Right forelimb (tissue), 1 donor: ENCODE measurements around the gene FAM170B.

ENCODE experiments used
- DNase-seq: peaks from one replicate; pipeline ENCODE4 v3.0.0-alpha.2; 2018

FAM170B gene

DNA sequence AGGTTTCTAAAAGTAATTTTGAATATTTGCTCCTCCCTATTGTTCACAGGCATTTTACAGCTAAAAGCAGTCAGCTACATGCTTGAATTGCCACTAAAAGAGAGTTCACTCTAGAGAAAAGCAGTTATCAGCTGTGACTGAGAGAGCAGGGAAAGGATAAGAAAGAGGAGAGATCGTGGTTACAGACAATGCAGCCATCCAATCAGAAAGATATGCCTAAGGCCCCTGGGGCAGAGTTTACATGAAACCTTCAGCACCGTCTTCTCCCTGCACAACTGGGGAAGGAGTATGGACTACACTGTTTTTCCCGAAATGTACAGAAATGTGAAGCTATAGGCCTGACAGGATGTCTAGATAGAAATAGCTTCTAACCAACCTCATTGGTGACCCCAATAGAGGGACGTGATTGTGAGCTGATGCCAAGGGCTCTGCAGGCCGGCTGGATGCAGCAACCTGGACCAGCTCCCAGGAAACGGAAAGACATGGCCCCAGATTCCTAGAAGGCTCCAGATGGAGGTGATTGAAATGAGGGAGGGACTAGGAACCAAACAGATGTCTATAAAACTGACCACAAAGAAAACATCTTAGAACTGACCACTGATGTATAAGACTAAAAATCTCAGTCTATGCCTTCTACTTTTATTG lies 15.3 kb downstream of the FAM170B start:
- peak; percentile 42 for DNase-seq

DNA sequence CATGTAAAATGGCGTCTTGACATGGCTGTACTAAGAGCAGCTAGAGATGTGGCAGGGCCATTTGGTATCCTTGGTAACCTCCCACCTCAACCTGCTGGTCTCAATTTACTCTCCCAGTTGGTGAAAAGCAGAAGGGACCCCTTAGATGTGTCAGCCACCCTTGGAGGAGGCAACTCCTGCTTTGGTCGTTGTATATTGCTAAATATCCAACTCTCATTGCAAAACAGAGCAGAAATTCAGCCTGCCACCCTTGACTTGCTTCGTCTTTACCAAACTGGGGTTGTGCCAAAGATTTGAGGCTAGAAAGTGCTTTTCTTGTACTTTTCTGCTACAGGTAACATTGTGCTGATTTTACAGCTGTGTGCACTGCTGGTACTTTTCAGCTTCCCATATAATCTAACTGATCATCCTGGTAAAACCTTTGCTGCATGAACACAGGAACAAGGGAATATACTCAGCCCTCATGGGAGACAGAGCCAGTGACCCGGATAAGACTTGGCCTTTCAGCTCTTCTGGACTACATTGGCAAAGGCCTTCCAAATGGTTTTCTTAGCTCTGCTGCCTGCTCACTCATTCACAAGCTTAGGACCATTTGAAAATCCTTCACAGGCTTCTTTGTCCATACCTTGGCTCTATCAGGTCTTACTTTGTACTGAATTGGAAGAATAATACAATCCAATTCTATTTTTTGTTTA lies 16.3 kb downstream of the FAM170B start:
- DNase-seq, result no peak

DNA sequence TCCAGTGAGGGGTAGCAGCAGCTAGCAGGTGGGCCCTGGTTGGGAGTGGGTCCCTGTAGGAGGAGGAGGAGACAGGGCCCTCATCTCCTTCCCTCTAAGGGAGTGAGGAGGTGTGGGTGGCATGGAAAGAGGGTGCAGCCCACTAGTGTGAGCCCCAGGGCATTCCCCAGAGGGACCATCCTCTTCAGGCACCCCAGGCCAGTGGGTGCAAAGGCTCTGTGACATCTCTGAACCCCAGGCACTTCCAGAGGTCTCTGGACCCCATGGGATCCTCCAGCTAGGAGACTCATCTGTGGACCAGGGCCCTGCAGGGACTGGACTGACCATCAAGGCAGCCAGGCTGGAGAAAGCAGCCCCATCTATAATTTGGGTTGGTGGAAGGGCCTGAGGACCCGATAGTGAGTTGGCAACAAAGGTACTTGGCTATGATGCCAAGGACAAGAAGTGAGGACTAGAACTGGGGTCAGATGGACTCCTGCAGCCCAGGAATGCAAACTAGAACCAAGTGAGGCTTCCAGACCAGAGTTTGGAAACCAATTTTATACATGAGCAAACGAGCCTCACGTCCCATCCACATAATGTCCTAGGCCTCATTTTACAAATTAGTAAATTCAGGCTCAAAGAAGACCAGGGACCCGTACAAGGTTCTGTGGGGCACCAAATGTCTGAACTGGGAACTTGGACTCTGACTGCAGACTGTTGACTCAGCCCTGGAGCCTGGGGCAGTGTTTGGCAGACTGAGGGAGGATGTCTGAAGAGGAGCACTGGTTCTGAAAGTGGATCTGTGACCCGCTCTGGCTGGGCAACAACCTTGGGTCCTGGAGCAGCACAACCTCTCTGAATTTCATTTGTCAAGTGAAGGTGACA lies 17.1 kb downstream of the FAM170B start:
- DNase-seq, result no peak

DNA sequence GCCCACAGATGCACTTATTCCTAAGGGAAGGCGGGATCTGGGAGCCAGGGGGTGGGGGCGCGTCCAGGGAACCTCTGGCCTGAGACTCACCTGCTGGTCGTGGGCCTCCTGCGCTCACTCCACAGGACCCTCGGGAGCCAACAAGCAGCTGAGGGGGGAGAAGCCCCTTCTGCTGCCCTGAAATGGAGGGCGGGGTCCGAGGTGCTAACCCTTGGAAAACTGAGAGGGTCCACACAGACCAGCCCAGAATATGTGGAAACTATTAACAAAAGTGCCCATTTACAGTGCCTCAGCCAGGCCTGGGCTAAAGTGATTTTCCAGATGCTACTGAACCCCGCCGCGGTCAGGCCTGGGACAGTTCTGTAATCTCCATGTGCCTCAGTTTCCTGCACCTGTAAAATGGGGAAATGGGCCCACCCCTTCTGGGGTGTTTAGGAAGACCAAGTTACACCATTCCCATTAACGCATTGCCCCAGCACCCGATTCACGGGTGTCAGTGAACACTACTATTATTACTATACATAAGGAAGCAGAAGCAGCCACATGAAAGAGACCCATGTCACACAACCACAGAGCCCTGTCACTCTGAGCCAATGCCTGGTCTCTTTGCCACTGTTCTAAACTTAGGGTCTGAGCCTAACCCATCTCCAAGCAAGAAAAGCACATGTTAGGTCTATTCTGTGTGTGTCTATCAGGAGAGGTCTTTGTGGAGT lies 17.9 kb downstream of the FAM170B start:
- no peak for DNase-seq

DNA sequence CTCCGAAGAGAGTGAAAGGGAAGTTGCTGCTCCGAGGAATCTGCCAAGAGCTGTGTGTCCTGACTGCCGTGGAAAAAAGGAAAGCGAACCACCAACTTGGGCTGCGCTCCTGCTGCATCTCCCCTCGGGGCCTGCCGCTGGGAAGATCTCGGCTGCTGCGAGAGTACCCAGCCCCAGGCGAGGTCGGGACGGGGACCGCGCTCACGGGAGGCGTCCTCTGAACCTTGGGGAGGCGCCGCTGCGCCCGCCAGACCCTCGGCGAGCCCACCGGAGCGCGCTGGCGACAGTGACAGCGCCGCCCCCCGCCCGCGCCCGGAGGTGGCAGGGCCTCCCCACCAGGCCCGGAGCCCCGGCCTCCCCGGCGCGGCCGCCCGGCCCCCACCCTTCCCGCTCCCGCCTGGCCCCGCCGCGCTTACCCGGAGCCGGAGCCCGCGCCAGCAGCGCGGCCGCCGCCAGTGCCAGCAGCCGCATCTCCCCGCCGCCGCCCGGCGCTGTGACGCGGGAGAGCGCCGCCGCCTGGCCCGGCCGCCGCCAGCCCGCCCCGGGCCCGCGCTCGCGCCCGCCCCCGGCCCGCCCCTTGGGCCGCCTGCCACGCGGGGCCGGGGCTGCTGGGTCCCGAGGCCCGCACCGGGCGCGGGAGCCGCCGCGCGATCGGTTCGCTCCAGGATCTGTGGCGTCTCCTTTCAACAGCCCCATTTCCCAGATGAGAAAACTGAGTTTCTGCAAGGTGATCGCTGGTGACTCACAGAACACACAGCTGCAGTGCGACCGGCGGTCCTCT lies 18.6 kb downstream of the FAM170B start, which contains the start of gene VSTM4:
Gene VSTM4, minus strand, starts transcription at position 508 of the 781 bp plus-strand sequence. Its CDS starts 37 bp downstream, at position 471.
- DNase-seq, result peak; percentile 81

DNA sequence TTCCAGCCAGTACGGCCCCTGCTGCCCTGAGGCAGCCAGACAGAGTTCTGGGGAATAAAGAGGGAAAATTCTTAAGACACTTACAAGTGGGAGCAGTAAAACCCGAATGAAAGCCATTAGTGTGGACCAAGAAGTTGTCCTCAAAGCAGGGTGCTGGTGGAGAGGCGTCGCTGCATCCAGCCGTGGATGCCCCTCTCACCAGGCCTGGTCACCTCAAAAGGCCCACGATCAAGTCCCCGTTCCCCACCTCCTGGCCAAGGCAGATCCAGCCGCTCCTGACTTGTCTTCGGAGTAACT lies 19.2 kb downstream of the FAM170B start:
- DNase-seq, result no peak

DNA sequence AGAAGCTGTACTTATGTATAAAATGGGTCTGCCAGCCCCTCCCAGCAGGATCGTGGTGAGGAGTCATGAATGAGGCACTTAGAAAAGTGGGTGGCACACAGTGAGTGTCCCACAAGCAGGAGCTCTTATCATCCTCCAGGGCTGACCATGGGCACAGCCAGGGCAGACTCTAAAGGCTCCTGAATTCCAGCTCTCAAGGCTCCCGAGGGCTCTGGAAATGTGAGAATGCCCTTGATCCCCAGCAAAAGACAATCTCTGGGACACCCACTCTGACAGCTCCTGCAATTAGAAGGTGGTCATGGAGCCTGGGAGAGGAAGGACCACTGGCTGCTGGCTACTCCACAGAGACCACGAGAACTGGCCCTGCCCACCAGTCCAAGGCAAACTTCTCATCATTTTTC lies 20.1 kb downstream of the FAM170B start:
- DNase-seq, result no peak

DNA sequence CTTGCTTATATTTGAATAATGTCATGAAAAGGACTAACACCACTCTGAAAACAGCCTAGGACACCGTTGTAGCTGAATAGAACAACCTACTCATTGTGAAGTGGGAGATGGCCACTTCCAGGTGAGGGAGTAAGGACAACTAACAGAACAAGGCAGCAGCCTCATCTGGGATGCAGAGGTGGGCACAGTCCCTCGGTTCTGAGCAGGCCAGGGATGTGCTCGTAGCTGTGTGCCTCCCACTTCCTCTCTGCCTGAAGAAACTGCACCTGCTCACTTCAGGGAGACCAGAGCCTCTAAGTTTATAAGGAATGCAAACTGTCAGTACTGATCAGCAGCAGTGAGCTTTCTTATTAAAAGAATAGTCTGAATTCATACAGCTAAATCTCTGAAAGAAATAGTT lies 21.0 kb downstream of the FAM170B start:
- DNase-seq, result no peak

DNA sequence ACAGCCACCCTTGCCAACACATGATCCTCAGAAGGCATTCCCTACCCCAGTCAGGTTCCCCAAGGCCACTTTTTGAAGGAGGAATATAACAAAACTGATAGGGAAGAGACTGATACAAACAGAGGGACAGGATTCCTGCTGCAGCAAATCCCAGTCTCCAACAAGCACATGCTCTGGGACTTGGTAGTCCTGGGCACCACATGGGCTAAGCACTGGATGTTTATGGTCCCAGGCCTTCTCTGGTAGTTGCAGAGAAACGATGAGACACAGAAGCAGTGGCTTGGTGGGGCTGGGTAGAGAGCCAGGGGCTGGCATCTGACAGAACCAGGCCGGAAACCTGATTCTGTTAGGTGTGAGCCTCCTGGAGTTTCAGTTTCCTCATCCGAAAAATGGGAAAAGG lies 21.7 kb downstream of the FAM170B start:
- DNase-seq, result no peak

DNA sequence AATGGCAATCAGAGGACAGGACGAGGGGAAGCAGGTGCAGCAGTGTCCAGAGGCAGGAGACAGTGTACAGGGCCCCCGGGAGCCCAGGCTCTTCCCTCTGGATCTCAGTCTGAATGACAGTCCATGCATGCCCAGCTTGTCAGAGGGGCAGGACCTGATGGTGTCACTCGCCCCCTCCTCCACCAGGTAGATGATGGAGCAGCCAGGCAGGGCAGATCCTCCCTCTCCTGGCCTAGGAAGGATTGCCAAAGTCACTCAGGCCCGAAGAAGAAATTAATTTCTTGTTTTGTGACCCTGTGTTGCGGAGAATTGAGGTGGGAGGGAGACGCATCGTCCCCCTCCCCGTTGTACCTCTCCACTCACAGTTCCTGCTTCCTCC lies 22.5 kb downstream of the FAM170B start:
- no peak for DNase-seq

DNA sequence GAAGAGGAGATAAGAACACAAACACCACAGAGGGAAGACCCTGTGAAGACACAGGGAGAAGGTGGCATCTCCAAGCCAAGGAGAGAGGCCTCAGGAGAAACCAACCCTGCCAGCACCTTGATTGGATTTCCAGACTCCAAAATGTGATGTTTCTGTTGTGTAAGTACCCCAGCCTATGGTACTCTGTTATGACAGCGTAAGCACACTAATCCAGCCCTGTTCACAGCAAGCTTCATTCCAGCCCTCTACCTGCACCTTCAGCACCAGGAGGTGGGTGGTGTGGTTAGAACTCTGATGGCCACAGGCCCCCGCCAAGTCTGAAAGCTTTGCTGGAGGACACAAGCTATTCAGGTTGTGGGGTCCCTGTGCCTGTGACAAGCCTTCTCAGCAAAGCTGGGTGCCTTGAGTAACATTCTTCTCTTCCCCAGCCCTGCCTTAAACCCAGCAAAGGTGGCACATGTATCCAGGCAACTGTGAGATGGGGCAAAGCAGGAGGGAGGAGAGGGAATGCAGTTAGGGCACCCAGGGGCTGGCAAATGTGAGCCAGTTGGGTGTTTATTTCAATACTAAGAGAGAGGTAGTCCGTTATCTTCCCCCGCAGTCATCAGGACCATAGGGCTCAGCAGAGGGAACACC lies 23.0 kb downstream of the FAM170B start:
- DNase-seq, result no peak

DNA sequence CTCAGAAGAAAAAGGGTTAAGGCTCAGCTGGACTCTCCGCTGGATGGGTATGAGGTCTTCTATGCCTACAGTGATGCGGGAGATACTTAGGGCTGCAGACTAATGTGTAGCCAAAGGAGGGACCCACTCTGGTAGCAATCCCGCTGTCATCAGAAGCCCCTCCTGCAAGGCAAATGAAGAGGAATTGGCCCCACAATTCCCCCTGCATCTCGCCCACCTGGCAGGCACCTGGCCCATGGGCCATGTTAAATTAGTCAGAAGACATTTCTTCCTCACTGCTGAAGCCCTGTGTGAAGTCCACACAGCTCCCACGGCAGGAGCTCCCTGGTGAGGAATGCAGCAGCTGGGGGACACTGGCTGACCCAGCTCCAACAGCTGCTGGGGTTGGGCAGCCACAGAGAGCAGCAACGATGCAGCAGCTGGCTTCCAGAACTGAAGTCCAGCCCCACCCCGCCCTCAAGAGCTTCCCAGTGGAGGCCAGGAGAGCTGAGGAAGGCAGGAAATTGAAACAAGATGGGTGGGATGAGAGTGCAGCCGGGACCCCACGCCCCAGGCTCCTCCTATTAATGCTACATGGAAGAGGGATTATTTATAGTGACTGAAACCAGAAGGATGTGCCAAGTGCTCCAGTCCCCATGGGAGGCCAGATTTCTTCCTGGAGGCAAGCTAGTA lies 24.0 kb downstream of the FAM170B start:
- peak; percentile 85 for DNase-seq

DNA sequence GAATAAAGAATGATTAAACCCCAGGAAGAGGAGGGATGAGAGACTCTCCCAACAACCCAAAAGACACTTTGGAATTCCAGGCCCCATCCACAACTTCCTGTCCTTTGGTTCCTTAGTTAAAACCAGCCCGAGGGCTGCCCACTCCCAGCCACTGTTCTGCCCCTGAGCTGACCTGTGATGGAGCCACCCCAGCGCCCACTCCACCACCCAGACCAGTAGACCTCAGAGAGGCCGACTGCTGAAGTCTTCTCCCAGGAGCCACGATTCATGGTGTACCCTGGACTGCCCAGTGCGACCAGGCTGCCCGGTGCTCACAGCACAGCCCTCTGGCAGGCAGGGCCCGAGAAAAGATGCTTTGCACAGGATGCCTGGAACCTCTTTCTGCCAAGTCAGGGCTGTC lies 25.2 kb downstream of the FAM170B start:
- no peak for DNase-seq

DNA sequence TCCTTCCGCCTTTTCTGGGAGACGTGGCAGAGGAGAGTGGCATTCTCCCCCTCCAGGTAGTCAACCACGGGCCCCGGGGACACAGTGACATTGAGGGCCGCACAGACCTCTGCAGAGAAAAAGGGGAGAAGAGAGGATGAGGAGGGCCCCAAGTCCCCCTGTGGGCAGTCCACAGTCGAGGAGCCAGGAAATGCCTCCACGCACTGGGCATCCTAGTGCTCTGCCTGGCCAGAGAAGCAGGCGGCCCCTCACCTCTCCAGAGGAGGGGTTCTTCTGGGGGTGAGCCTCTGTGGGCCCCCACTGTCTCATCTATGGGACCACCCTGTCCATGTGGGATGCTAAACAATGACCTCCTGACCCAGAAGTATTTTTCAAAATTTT lies 25.9 kb downstream of the FAM170B start:
- DNase-seq, result no peak

DNA sequence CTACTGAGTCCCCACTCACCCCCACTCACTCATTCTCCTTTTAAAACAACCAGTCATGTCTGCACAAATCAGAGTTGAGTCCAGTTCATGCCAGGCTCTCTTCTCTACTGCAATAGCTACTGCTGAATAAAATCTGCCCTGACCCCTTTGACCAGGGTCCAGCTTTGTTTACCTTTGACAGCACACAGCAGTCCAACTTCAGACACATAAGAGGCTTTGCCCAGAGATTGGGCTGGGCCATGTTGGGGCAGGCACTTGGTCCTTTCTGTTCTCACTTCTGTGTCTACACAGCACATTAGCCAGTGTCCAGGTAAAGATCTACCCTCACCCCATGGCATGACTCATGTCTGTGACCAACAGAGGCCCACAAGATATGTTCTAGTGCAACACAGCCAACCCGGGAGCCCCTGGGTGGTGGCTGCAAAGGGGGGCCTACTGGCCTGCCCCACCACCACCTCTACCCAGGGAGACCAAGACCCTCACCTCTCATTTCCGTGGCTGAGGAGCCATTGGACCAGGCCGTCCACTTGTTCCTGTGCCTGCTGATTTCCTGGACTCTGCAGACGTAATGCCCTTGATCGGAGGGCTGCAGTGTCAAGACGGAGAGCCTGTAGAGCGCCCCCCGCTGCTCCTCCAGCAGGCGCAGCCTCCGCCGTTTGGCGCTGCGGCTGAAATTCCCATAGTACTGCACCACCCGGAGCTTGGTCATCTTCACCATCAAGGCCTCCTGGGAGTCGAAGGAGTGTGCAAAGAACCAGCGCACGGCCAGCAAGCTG lies 26.5 kb downstream of the FAM170B start:
- DNase-seq, result no peak

DNA sequence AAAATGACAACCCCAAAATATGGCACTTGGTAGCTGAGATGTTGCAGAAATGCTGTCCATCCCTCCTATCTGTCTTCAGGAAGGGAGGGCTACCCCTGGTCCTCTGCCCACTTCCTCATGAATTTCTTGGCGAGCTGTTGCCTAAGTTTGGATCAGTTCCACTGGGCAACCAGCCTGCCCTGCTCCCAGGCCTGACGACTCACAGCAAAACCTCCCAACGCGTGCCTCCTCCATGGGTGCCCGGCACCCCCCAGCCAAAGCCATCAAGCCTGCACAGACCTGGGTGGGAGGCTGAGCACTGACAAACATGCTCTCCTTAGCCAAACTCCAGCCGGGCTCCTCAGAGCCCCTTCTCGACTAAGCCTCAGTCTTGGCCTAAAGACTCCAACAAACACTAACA lies 27.4 kb downstream of the FAM170B start:
- no peak for DNase-seq

DNA sequence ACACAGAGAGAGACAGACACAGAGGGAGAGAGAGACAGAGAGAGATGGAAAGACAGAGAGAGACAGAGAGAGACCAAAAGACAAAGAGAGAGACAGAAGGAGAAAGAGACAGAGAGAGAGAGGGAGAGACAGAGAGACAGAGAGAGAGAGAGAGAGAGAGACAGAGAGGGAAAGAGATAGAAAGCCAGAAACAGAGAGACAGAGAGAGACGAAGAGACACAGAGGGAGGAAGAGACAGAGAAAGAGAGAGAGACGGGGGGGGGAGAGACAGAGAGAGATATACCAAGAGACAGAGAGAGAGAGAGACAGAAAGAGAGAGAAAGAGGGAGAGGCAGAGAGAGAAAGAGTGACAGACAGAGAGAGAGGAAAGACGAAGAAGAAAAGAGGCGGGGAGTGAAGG lies 28.7 kb downstream of the FAM170B start:
- no peak for DNase-seq

DNA sequence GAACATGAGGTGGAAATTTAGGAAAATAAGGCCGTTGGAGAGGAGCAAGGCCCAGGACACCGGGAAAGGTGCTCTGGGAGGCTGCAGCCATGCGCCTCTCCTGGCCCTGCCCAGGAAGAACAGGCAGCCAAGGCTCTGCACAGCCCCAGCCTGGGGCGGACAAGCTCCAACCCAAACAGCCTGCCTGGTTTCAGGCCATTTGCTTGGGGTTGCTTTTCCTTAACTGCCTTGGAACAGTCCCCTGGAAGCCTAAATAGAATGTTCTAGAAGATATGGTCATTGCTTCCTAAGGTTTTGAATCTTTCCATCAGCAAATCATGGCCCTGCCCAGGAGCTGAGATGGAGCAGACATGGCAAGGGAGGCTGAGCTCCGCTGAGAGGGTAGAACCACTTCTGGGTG lies 29.5 kb downstream of the FAM170B start:
- no peak for DNase-seq

DNA sequence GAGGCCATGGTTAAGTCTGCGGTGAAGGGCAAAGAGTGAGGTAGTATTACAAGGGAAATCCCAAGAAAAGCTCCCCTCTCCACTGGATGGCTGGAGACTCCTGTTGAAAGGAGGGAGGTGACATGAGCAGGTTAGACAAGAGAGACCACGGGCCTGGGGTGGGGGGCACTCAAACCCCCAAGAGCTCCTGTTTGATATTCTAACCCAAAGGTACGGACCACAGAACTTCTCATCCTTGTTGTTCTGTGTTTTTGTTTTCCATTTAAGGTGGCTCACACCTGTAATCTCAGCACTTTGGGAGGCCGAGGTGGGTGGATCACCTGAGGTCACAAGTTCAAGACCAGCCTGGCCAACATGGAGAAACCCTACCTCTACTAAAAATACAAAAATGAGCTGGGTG lies 30.1 kb downstream of the FAM170B start:
- DNase-seq, result no peak

DNA sequence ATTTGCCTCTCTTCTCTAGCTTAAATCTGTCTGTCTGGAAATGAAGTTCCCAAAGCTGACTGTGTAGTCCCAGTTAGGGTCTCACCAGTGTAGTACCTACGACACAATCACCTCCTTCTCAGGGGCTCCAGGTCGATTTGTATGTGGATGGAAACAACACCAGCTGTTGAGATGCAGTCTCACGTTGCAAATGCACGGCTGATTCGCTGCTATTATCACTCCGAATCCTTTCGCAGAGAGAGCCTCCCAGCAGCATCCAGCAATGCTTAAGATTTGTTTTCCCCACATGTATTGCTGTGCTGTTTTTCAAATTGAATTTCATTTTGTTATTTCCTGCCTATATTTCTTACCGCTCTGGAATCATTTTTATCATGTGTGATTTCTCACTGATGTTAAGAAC lies 34.8 kb downstream of the FAM170B start:
- DNase-seq, result no peak
